ENCODE results near the gene SH2B2. TPM values are rescaled to one million over a fixed set of nuclear protein-coding genes. Genes with fewer than 3 reads are reported as not detected.

Gene SH2B2
- total and polyA plus RNA-seq, 2 experiments from 2014 or later = 5.6 to 21.9 TPM

DNA sequence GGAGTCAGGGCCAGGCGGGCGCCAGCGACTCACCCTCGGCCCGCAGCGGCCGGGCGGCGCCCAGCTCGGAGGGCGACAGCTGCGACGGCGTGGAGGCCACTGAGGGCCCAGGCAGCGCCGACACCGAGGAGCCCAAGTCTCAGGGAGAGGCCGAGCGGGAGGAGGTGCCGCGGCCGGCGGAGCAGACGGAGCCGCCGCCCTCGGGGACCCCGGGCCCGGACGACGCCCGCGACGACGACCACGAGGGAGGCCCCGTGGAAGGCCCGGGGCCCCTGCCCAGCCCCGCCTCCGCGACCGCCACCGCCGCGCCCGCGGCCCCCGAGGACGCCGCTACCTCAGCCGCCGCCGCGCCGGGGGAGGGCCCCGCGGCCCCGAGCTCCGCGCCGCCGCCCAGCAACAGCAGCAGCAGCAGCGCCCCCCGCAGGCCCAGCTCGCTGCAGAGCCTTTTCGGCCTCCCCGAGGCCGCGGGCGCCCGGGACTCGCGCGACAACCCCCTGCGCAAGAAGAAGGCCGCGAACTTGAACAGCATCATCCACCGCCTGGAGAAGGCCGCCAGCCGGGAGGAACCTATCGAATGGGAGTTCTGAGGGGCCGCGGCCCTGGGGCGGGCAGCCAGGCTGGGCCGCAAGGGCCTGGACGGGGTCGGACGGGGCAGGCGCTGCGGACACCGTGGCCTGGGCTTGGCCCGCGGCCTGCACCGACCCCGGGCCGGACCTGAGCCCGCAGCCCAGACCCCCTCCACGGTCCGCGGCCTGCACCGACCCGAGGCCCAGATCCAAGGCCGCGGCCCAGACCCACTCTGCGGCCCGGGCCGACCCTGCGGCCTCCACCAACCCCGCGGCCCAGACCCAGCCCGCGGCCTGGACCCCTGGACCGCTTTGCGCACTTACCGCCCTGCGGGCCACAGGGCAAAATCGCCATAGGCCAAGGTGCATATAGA is 37.9 kb upstream of the SH2B2 start:
- Histone ChIP-seq H3K9me2 (ENCODE audit: insufficient read depth) (no peaks in the 10 kb centered on the region), H3K4me2 (peak overlapping the region; percentile 72), H2AFZ (no peak overlapping the region), H3F3A (replicated peaks; ENCODE audit: low read depth) (peaks cover 24% of the 10 kb centered on the region), H3K36me3 (ENCODE audit: insufficient read depth) (peaks cover 8% of the 10 kb centered on the region; the same call in 1 of the 2 replicates), H4K20me1 (replicated peaks; ENCODE audit: insufficient read depth) (no peaks in the 10 kb centered on the region), H3K4me1 (ENCODE audit: insufficient read depth) (peaks cover 13% of the 10 kb centered on the region; the same call in 1 of the 2 replicates), H3K79me2 (replicated peaks; ENCODE audit: insufficient read depth) (no peaks in the 10 kb centered on the region), H3K4me3 (peak overlapping the region; percentile 45; the same call in 1 of the 2 replicates), H3K27me3 (ENCODE audit: insufficient read depth) (no peaks in the 10 kb centered on the region), H3K27ac (ENCODE audit: low read depth) (peak overlapping the region; percentile 76; the same call in 1 of the 2 replicates)
- no peak overlapping the region for H3K27ac Mint-ChIP-seq
- no peak for TF ChIP-seq STAT1 (IDR thresholded peaks at IDR 0.05; ENCODE audit: unreplicated experiment)
- TF ChIP-seq, protein P1, sequence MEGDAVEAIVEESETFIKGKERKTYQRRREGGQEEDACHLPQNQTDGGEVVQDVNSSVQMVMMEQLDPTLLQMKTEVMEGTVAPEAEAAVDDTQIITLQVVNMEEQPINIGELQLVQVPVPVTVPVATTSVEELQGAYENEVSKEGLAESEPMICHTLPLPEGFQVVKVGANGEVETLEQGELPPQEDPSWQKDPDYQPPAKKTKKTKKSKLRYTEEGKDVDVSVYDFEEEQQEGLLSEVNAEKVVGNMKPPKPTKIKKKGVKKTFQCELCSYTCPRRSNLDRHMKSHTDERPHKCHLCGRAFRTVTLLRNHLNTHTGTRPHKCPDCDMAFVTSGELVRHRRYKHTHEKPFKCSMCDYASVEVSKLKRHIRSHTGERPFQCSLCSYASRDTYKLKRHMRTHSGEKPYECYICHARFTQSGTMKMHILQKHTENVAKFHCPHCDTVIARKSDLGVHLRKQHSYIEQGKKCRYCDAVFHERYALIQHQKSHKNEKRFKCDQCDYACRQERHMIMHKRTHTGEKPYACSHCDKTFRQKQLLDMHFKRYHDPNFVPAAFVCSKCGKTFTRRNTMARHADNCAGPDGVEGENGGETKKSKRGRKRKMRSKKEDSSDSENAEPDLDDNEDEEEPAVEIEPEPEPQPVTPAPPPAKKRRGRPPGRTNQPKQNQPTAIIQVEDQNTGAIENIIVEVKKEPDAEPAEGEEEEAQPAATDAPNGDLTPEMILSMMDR (conservative IDR thresholded peaks at IDR 0.05; ENCODE audit: low read depth in 2 of 2) = peak; percentile 46 to 70
- H3K4me1 Mint-ChIP-seq = peaks cover 10% of the 10 kb centered on the region
- H3K4me3 Mint-ChIP-seq = no peak overlapping the region; the same call in 2 of the 3 replicates
- peaks cover 11% of the 10 kb centered on the region for H3K36me3 Mint-ChIP-seq (ENCODE audit: low read depth)
- peak; percentile 88 for DNase-seq (ENCODE audit: low spot score)
- H3K9me3 Mint-ChIP-seq = no peaks in the 10 kb centered on the region
- H3K27me3 Mint-ChIP-seq (ENCODE audit: insufficient read depth, low read depth, poor library complexity) = peaks cover 8% of the 10 kb centered on the region
- ATAC-seq = peak; percentile 76

DNA sequence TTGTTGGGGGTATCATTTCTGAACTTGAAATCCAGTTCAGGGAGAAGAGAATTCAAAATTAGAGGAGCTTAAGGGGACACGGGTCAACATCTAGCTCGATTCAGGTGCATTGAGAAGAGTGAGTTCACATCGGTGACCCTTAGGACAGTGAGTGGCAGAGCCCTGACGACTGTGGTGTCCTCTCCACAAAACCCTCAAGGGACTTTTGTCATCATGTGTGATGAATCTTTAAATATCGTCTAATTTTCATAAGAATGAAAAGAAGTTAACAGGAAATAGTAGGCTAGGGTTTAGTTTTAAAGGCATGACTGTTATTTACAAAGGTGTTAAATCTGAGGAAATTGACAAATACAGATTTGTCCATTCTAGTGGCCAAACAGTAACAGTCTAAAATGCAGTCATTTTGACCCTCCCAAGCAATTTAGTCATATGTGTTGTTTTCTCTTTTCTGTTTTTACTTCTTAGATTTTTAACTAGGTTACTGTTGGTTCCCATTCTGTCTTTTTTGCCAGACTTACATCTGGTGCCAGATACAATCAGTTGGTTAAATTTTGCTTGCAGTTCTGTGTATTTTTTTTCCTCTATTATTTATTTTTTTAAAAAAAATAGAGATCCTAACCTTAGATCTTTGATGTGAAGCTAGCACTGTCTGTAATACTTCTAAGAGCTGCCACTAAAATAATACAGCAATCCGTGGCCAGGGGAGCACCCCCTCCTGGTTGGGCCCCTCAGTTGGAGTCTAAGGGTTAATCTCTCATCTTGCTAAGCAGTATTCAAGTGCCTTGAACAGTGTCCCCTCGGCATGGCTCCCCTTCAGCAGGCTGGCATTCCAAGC is 34.9 kb upstream of the SH2B2 start:
- H3K27ac Mint-ChIP-seq = peak overlapping the region; percentile 7; the same call in 1 of the 2 replicates
- TF ChIP-seq EZH2 (IDR thresholded peaks at IDR 0.05; ENCODE audit: low read depth, unreplicated experiment) = no peak
- TF ChIP-seq ETS1 (IDR thresholded peaks at IDR 0.05) = no peak
- no peak for TF ChIP-seq POLR2AphosphoS5 (IDR thresholded peaks at IDR 0.05; ENCODE audit: low read depth)
- no peak for TF ChIP-seq NANOG (IDR thresholded peaks at IDR 0.05; ENCODE audit: borderline replicate concordance)
- no peak for TF ChIP-seq ZNF331 (CRISPR knock-in tag; IDR thresholded peaks at IDR 0.05; ENCODE audit: low read depth)
- TF ChIP-seq EZH2phosphoT487 (IDR thresholded peaks at IDR 0.05; ENCODE audit: unreplicated experiment) = no peak
- TF ChIP-seq ZNF114 (CRISPR knock-in tag; IDR thresholded peaks at IDR 0.05) = no peak
- no peak for TF ChIP-seq JUNB (IDR thresholded peaks at IDR 0.05; ENCODE audit: unreplicated experiment)
- no peak overlapping the region for H3K4me3 Mint-ChIP-seq

More for the DNA sequence above, 34.9 kb upstream of the SH2B2 start:
- H3K9me2 ChIP-seq (ENCODE audit: insufficient read depth) = no peaks in the 10 kb centered on the region
- Mint-ChIP-seq H3K9me3 (no peaks in the 10 kb centered on the region), H3K27me3 (ENCODE audit: insufficient read depth, low read depth, poor library complexity) (peaks cover 19% of the 10 kb centered on the region), H3K36me3 (ENCODE audit: low read depth) (peaks cover 11% of the 10 kb centered on the region), H3K4me1 (peaks cover 10% of the 10 kb centered on the region)
- H3K36me3 ChIP-seq (ENCODE audit: insufficient read depth) = peaks cover 8% of the 10 kb centered on the region; the same call in 1 of the 2 replicates
- no peaks in the 10 kb centered on the region for H3K79me2 ChIP-seq (replicated peaks; ENCODE audit: insufficient read depth)
- no peak for ATAC-seq
- DNase-seq (ENCODE audit: low spot score) = no peak
- H3K4me2 ChIP-seq = no peak overlapping the region
- no peaks in the 10 kb centered on the region for H4K20me1 ChIP-seq (replicated peaks; ENCODE audit: insufficient read depth)
- H3K4me1 ChIP-seq (ENCODE audit: insufficient read depth) = peaks cover 13% of the 10 kb centered on the region; the same call in 1 of the 2 replicates
- peaks cover 24% of the 10 kb centered on the region for H3F3A ChIP-seq (replicated peaks; ENCODE audit: low read depth)
- no peaks in the 10 kb centered on the region for H3K27me3 ChIP-seq (ENCODE audit: insufficient read depth)
- H3K27ac ChIP-seq (ENCODE audit: low read depth) = no peak overlapping the region; the same call in 1 of the 2 replicates
- H3K4me3 ChIP-seq = no peak overlapping the region
- H2AFZ ChIP-seq = no peak overlapping the region

Measured in GM23338 (cell line).